ENCODE measurements around the gene ALK. TPM values are rescaled to one million over a fixed set of nuclear protein-coding genes. Genes with fewer than 3 reads are reported as not detected.

ALK gene
- total and polyA plus RNA-seq, 7 experiments from 2014 or later = 0.13 TPM; not detected in 6

GRCh38 chr2:29509397-29509796 is 412.0 kb downstream of the ALK start:
- intact Hi-C loops (cut with micrococcal nuclease) = no loop called here
- Mint-ChIP-seq H3K9me3 (peaks cover 3 to 24% (median 8%) of the 10 kb centered on the region in 11 donors), H3K4me3 (no peak overlapping the region), H3K36me3 (no peaks in the 10 kb centered on the region), H3K27ac (no peak overlapping the region), H3K4me1 (no peaks in the 10 kb centered on the region), H3K27me3 (peaks cover 0 to 21% (median 19%) of the 10 kb centered on the region in 5 donors)
- DNase-seq = no peak
- H3K27me3 ChIP-seq (ENCODE audit: control insufficient read depth in 2 of 2, insufficient read depth in 2 of 2, low read length in 2 of 2) = no peaks in the 10 kb centered on the region
- no peaks in the 10 kb centered on the region for H3K4me1 ChIP-seq (ENCODE audit: control insufficient read depth in 2 of 2, insufficient read depth in 2 of 2, low read length in 2 of 2)
- no peaks in the 10 kb centered on the region for H3K36me3 ChIP-seq (ENCODE audit: control insufficient read depth in 2 of 3, insufficient read depth in 3 of 3, low read length in 3 of 3)
- H3K27ac ChIP-seq (ENCODE audit: low read depth, low read length) = no peak overlapping the region
- no peak for ATAC-seq
- CTCF ChIA-PET = no interaction called here
- no peak overlapping the region for H3K4me3 ChIP-seq (ENCODE audit: low read length)
- POLR2A ChIA-PET = no interaction called here
- H3K9me3 ChIP-seq (ENCODE audit: control insufficient read depth in 2 of 3, low read length in 3 of 3) = no peaks in the 10 kb centered on the region

DNA sequence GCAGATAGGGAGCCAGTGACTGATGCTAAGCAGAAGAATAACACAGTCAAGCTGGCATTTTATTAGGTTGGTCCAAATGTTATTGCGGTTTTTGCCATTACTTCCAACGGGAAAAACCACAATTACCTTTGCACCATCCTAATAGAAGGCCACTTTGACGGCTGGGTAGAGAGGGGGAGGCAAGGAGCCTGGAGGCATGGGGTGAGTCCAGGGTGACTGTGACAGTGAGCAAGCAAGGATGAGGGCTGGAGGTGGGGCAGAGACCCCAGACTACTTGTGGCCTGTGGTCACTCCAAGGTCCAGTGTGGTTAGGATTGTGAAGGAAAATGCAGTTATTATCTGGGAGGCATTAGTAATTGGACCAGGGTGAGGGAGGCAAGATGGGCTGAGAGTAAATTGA is 416.6 kb downstream of the ALK start:
- Mint-ChIP-seq H3K4me1 (no peaks in the 10 kb centered on the region), H3K27me3 (peaks cover 0 to 40% (median 25%) of the 10 kb centered on the region in 5 donors), H3K9me3 (peaks cover 0 to 15% (median 5%) of the 10 kb centered on the region in 11 donors), H3K27ac (no peak overlapping the region), H3K4me3 (no peak overlapping the region), H3K36me3 (peaks cover 0 to 4% (median 0%) of the 10 kb centered on the region in 5 donors)
- Histone ChIP-seq H3K27ac (ENCODE audit: low read depth, low read length) (no peak overlapping the region), H3K36me3 (ENCODE audit: control insufficient read depth in 2 of 3, insufficient read depth in 3 of 3, low read length in 3 of 3) (no peaks in the 10 kb centered on the region), H3K9me3 (ENCODE audit: control insufficient read depth in 2 of 3, low read length in 3 of 3) (no peaks in the 10 kb centered on the region), H3K27me3 (ENCODE audit: control insufficient read depth in 2 of 2, insufficient read depth in 2 of 2, low read length in 2 of 2) (no peaks in the 10 kb centered on the region), H3K4me3 (ENCODE audit: low read length) (no peak overlapping the region), H3K4me1 (ENCODE audit: control insufficient read depth in 2 of 2, insufficient read depth in 2 of 2, low read length in 2 of 2) (no peaks in the 10 kb centered on the region)
- DNase-seq (no peak), ATAC-seq (no peak)
- POLR2A ChIA-PET = no interaction called here
- CTCF ChIA-PET = no interaction called here
- intact Hi-C loops (cut with micrococcal nuclease) = no loop called here

GRCh38 chr2:29502460-29502911 is 418.9 kb downstream of the ALK start:
- Histone ChIP-seq H3K4me3 (ENCODE audit: low read length) (no peak overlapping the region), H3K27me3 (ENCODE audit: control insufficient read depth in 2 of 2, insufficient read depth in 2 of 2, low read length in 2 of 2) (no peaks in the 10 kb centered on the region), H3K4me1 (ENCODE audit: control insufficient read depth in 2 of 2, insufficient read depth in 2 of 2, low read length in 2 of 2) (no peaks in the 10 kb centered on the region), H3K27ac (ENCODE audit: low read depth, low read length) (no peak overlapping the region), H3K36me3 (ENCODE audit: control insufficient read depth in 2 of 3, insufficient read depth in 3 of 3, low read length in 3 of 3) (no peaks in the 10 kb centered on the region), H3K9me3 (ENCODE audit: control insufficient read depth in 2 of 3, low read length in 3 of 3) (no peaks in the 10 kb centered on the region)
- H3K36me3 Mint-ChIP-seq = peaks cover 0 to 4% (median 0%) of the 10 kb centered on the region in 5 donors
- peaks cover 0 to 15% (median 5%) of the 10 kb centered on the region in 11 donors for H3K9me3 Mint-ChIP-seq
- H3K4me3 Mint-ChIP-seq = no peak overlapping the region
- CTCF ChIA-PET = no interaction called here
- intact Hi-C loops (cut with micrococcal nuclease) = no loop called here
- POLR2A ChIA-PET = no interaction called here
- DNase-seq (no peak), ATAC-seq (no peak)
- no peak overlapping the region for H3K27ac Mint-ChIP-seq
- H3K27me3 Mint-ChIP-seq = peaks cover under 1 to 37% (median 26%) of the 10 kb centered on the region in 5 donors
- no peaks in the 10 kb centered on the region for H3K4me1 Mint-ChIP-seq

- Mint-ChIP-seq H3K4me1 (peaks cover 0 to 4% (median 0%) of the 10 kb centered on the region in 7 donors), H3K27me3 (peaks cover 0 to 9% (median 5%) of the 10 kb centered on the region in 5 donors), H3K36me3 (no peaks in the 10 kb centered on the region), H3K9me3 (peaks cover 0 to 2% (median 0%) of the 10 kb centered on the region in 11 donors), H3K4me3 (no peak overlapping the region), H3K27ac (no peak overlapping the region)
- Histone ChIP-seq H3K9me3 (ENCODE audit: control insufficient read depth in 2 of 3, low read length in 3 of 3) (no peaks in the 10 kb centered on the region), H3K4me1 (ENCODE audit: control insufficient read depth in 2 of 2, insufficient read depth in 2 of 2, low read length in 2 of 2) (no peaks in the 10 kb centered on the region), H3K27ac (ENCODE audit: low read depth, low read length) (no peak overlapping the region), H3K27me3 (ENCODE audit: control insufficient read depth in 2 of 2, insufficient read depth in 2 of 2, low read length in 2 of 2) (no peaks in the 10 kb centered on the region), H3K36me3 (ENCODE audit: control insufficient read depth in 2 of 3, insufficient read depth in 3 of 3, low read length in 3 of 3) (no peaks in the 10 kb centered on the region), H3K4me3 (ENCODE audit: low read length) (no peak overlapping the region)
- ChIA-PET POLR2A (no interaction called here), CTCF (no interaction called here)
- DNase-seq (no peak), ATAC-seq (no peak)
- intact Hi-C loops (cut with micrococcal nuclease) = no loop called here
Observed at GRCh38 chr2:29497375-29497774, 424.0 kb downstream of the ALK start.

GRCh38 chr2:29496198-29496597 is 425.2 kb downstream of the ALK start:
- Histone ChIP-seq H3K36me3 (ENCODE audit: control insufficient read depth in 2 of 3, insufficient read depth in 3 of 3, low read length in 3 of 3) (no peaks in the 10 kb centered on the region), H3K4me3 (ENCODE audit: low read length) (no peak overlapping the region), H3K4me1 (ENCODE audit: control insufficient read depth in 2 of 2, insufficient read depth in 2 of 2, low read length in 2 of 2) (no peaks in the 10 kb centered on the region), H3K27ac (ENCODE audit: low read depth, low read length) (no peak overlapping the region), H3K27me3 (ENCODE audit: control insufficient read depth in 2 of 2, insufficient read depth in 2 of 2, low read length in 2 of 2) (no peaks in the 10 kb centered on the region), H3K9me3 (ENCODE audit: control insufficient read depth in 2 of 3, low read length in 3 of 3) (no peaks in the 10 kb centered on the region)
- Mint-ChIP-seq H3K36me3 (no peaks in the 10 kb centered on the region), H3K9me3 (peaks cover 0 to 2% (median 0%) of the 10 kb centered on the region in 11 donors), H3K4me1 (peaks cover 0 to 4% (median 0%) of the 10 kb centered on the region in 7 donors), H3K27ac (no peak overlapping the region), H3K27me3 (peaks cover 0 to 9% (median 5%) of the 10 kb centered on the region in 5 donors), H3K4me3 (no peak overlapping the region)
- POLR2A ChIA-PET = no interaction called here
- intact Hi-C loops (cut with micrococcal nuclease) = no loop called here
- DNase-seq = no peak
- CTCF ChIA-PET = no interaction called here
- ATAC-seq = no peak

- Mint-ChIP-seq H3K4me3 (no peak overlapping the region), H3K4me1 (peaks cover 0 to 4% (median 0%) of the 10 kb centered on the region in 7 donors), H3K36me3 (no peaks in the 10 kb centered on the region), H3K27me3 (peaks cover 0 to 9% (median 5%) of the 10 kb centered on the region in 5 donors), H3K9me3 (peaks cover 0 to 2% (median 0%) of the 10 kb centered on the region in 11 donors), H3K27ac (no peak overlapping the region)
- no peak overlapping the region for H3K4me3 ChIP-seq (ENCODE audit: low read length)
- no peaks in the 10 kb centered on the region for H3K4me1 ChIP-seq (ENCODE audit: control insufficient read depth in 2 of 2, insufficient read depth in 2 of 2, low read length in 2 of 2)
- no peak for DNase-seq
- ChIA-PET CTCF (no interaction called here), POLR2A (no interaction called here)
- no peaks in the 10 kb centered on the region for H3K9me3 ChIP-seq (ENCODE audit: control insufficient read depth in 2 of 3, low read length in 3 of 3)
- intact Hi-C loops (cut with micrococcal nuclease) = no loop called here
- no peaks in the 10 kb centered on the region for H3K36me3 ChIP-seq (ENCODE audit: control insufficient read depth in 2 of 3, insufficient read depth in 3 of 3, low read length in 3 of 3)
- H3K27ac ChIP-seq (ENCODE audit: low read depth, low read length) = no peak overlapping the region
- ATAC-seq = no peak
- no peaks in the 10 kb centered on the region for H3K27me3 ChIP-seq (ENCODE audit: control insufficient read depth in 2 of 2, insufficient read depth in 2 of 2, low read length in 2 of 2)
Observed at GRCh38 chr2:29495536-29496060, 425.8 kb downstream of the ALK start.

GRCh38 chr2:29495068-29495467 is 426.3 kb downstream of the ALK start:
- ChIA-PET POLR2A (no interaction called here), CTCF (no interaction called here)
- Mint-ChIP-seq H3K4me1 (peaks cover 0 to 4% (median 0%) of the 10 kb centered on the region in 7 donors), H3K27me3 (peaks cover 0 to 9% (median 5%) of the 10 kb centered on the region in 5 donors), H3K36me3 (no peaks in the 10 kb centered on the region), H3K4me3 (no peak overlapping the region), H3K9me3 (peaks cover 0 to 2% (median 0%) of the 10 kb centered on the region in 11 donors), H3K27ac (no peak overlapping the region)
- H3K9me3 ChIP-seq (ENCODE audit: control insufficient read depth in 2 of 3, low read length in 3 of 3) = no peaks in the 10 kb centered on the region
- ATAC-seq (no peak), DNase-seq (no peak)
- no peaks in the 10 kb centered on the region for H3K27me3 ChIP-seq (ENCODE audit: control insufficient read depth in 2 of 2, insufficient read depth in 2 of 2, low read length in 2 of 2)
- intact Hi-C loops (cut with micrococcal nuclease) = no loop called here
- no peak overlapping the region for H3K27ac ChIP-seq (ENCODE audit: low read depth, low read length)
- H3K36me3 ChIP-seq (ENCODE audit: control insufficient read depth in 2 of 3, insufficient read depth in 3 of 3, low read length in 3 of 3) = no peaks in the 10 kb centered on the region
- H3K4me3 ChIP-seq (ENCODE audit: low read length) = no peak overlapping the region
- no peaks in the 10 kb centered on the region for H3K4me1 ChIP-seq (ENCODE audit: control insufficient read depth in 2 of 2, insufficient read depth in 2 of 2, low read length in 2 of 2)

Measured in naive thymus-derived CD4-positive, alpha-beta T cell (primary cell).